ENCODE results near the gene ACOX3. TPM values are rescaled to one million over a fixed set of nuclear protein-coding genes. Genes with fewer than 3 reads are reported as not detected.

ACOX3 gene
- total and polyA plus RNA-seq, 10 of the 15 experiments (the other 5 are each of a cell fraction or from before 2014, with no cell fraction given), result 2.0 to 24.5 (median 14.0) TPM

GRCh38 chr4:8446122-8446521 lies 5.6 kb upstream of the ACOX3 start:
- Histone ChIP-seq H3K36me3 (ENCODE audit: control insufficient read depth in 2 of 2, insufficient read depth in 2 of 2, low read length in 1 of 2) (peaks cover under 1 to 13% of the 10 kb centered on the region in 2 experiments; a peak in 3 of 4 replicates), H3K27me3 (replicated peaks in 1 of 2; ENCODE audit: control insufficient read depth in 2 of 2, insufficient read depth in 2 of 2, low read length in 1 of 2) (no peaks in the 10 kb centered on the region), H3K4me2 (ENCODE audit: control insufficient read depth, insufficient read depth) (no peak overlapping the region), H4K20me1 (ENCODE audit: control insufficient read depth, insufficient read depth) (no peaks in the 10 kb centered on the region), H3K4me3 (no peak overlapping the region), H3K9ac (ENCODE audit: control insufficient read depth, insufficient read depth, low read length) (no peak overlapping the region), H3K79me2 (ENCODE audit: control insufficient read depth, insufficient read depth, low read length) (peaks cover 38% of the 10 kb centered on the region), H3K27ac (ENCODE audit: control insufficient read depth, insufficient read depth) (no peak overlapping the region), H3K9me3 (replicated peaks; ENCODE audit: control insufficient read depth, insufficient read depth, low read length) (no peaks in the 10 kb centered on the region), H3K4me1 (ENCODE audit: control insufficient read depth, insufficient read depth, low read length) (peaks cover 9% of the 10 kb centered on the region; the same call in 1 of the 2 replicates), H2AFZ (ENCODE audit: control insufficient read depth, low read depth, low read length) (no peak overlapping the region)
- intact Hi-C loops (cut with micrococcal nuclease; ENCODE audit: unreplicated experiment), result no loop called here
- ChIA-PET CTCF (interaction anchor here (0.9 kb wide), 1 partner anchor 12 kb away, joined by 3 read pairs; no protein-coding TSS in a partner anchor), RAD21 (ENCODE audit: unreplicated experiment) (no interaction called here), POLR2A (no interaction called here), SMC1A (ENCODE audit: uncharacterized antibody, unreplicated experiment) (no interaction called here)
- FAIRE-seq (no peak), DNase-seq (ENCODE audit: low read depth, low spot score) (no peak), ATAC-seq (no peak)
- TF ChIP-seq SMAD1 (IDR thresholded peaks at IDR 0.05; ENCODE audit: low read depth, partially characterized antibody) (no peak), NBN (IDR thresholded peaks at IDR 0.05) (no peak), MAX (IDR thresholded peaks at IDR 0.05; ENCODE audit: low read depth, low read length) (no peak), IRF3 (IDR thresholded peaks at IDR 0.05) (no peak), NRF1 (conservative IDR thresholded peaks at IDR 0.05; ENCODE audit: low read depth, low read length) (no peak), HDAC6 (IDR thresholded peaks at IDR 0.05; ENCODE audit: unreplicated experiment) (no peak), MEF2B (IDR thresholded peaks at IDR 0.05; ENCODE audit: partially characterized antibody, poor library complexity, severe bottlenecking) (no peak), SMC3 (IDR thresholded peaks at IDR 0.05; ENCODE audit: borderline replicate concordance, low read length) (no peak), ATF3 (IDR thresholded peaks at IDR 0.05; ENCODE audit: borderline replicate concordance, extremely low read depth, low read depth, low read length) (no peak), BCL11A (IDR thresholded peaks at IDR 0.05; ENCODE audit: low read depth, low read length) (no peak)
- BruUV-seq (replicated peaks), result no TSS peak
- WGBS (ENCODE audit: insufficient coverage, insufficient replicate concordance, low lambda C conversion rate, missing lambda C conversion rate), result 60% methylated on average over 3 of the region's 3 CpGs
- in situ Hi-C loops (cut with MboI), result no loop called here
